SU-DHL-6 (cell line): ENCODE results near the gene IFNL3.

Experiments used
- EZH2phosphoT487 ChIP-seq: fragments of 200-600 bp; sonication (generic), shearing (Covaris generic); conservative IDR thresholded peaks from 2 replicates; pipeline ENCODE4 v1.6.1; 2018; ENCODE audit warnings: mild to moderate bottlenecking, antibody characterized with exemption, low read length, moderate library complexity, mixed read lengths
- TF ChIP-seq, protein P1 (sequence below): fragments of 200-600 bp; sonication (generic); IDR thresholded peaks from one replicate; pipeline ENCODE4 v1.5.1; 2017; ENCODE audit warnings: antibody characterized with exemption, mild to moderate bottlenecking, low read length, moderate library complexity; ENCODE audit not compliant: insufficient read depth, poor library complexity, severe bottlenecking

DNA sequence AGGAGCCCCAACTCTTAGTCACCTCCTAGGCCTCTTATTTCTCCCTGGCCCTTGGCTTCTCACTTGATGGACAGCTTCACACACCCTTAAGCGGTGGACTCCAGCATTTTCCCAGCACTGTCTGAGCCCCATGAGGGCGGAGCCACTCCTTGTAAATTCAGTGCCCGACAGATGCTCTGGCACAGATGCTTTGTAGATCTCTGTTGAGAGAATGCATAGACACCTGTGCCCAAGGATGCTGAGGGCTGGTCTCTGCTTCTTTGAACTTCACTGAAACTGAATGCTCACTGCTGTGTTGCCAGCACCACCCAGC is 44.0 kb downstream of the IFNL3 start:
- TF ChIP-seq, protein P1, sequence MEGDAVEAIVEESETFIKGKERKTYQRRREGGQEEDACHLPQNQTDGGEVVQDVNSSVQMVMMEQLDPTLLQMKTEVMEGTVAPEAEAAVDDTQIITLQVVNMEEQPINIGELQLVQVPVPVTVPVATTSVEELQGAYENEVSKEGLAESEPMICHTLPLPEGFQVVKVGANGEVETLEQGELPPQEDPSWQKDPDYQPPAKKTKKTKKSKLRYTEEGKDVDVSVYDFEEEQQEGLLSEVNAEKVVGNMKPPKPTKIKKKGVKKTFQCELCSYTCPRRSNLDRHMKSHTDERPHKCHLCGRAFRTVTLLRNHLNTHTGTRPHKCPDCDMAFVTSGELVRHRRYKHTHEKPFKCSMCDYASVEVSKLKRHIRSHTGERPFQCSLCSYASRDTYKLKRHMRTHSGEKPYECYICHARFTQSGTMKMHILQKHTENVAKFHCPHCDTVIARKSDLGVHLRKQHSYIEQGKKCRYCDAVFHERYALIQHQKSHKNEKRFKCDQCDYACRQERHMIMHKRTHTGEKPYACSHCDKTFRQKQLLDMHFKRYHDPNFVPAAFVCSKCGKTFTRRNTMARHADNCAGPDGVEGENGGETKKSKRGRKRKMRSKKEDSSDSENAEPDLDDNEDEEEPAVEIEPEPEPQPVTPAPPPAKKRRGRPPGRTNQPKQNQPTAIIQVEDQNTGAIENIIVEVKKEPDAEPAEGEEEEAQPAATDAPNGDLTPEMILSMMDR = no peak
- no peak for TF ChIP-seq EZH2phosphoT487
